HG03521 (cell line): ENCODE data around the gene C1orf52.

Source experiments
- ATAC-seq: cut with Tn5 transposase; IDR thresholded peaks from one replicate; pipeline ENCODE4 v1.9.1; 2021; ENCODE audit warnings: mild to moderate bottlenecking, moderate library complexity; ENCODE audit not compliant: unreplicated experiment

The C1orf52 gene

GRCh38 chr1:85200463-85201339 is 58.8 kb downstream of the C1orf52 start, which contains the start of gene SYDE2:
SYDE2 (minus strand) TSS chr1:85201016; CDS start chr1:85200996, 20 bp downstream.
- ATAC-seq: peak; percentile 72
